Measurements from ENCODE around the gene MYH9.

DNA sequence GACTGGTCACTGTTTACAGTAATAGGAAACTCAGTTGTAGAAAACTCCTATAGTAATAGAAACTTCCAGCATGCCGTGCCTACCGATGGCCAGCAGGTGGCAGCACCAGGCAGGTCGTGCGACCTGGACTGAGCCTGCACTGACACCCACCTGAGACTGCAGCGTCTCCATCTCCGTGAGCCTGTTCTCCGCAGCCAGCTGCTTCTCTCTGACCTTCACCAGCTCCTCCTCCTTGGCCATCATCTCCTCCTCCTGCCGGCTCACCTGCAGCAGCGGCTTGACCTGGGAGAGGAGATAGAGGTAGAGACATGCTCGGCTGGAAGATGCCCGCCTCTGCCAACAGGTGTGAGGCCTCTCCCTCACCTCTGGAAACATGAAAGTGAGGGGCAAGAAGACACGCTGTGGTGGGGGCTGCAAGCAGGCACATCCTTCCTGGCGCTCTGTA is 86.4 kb downstream of the MYH9 start:
- TF ChIP-seq, protein P1, sequence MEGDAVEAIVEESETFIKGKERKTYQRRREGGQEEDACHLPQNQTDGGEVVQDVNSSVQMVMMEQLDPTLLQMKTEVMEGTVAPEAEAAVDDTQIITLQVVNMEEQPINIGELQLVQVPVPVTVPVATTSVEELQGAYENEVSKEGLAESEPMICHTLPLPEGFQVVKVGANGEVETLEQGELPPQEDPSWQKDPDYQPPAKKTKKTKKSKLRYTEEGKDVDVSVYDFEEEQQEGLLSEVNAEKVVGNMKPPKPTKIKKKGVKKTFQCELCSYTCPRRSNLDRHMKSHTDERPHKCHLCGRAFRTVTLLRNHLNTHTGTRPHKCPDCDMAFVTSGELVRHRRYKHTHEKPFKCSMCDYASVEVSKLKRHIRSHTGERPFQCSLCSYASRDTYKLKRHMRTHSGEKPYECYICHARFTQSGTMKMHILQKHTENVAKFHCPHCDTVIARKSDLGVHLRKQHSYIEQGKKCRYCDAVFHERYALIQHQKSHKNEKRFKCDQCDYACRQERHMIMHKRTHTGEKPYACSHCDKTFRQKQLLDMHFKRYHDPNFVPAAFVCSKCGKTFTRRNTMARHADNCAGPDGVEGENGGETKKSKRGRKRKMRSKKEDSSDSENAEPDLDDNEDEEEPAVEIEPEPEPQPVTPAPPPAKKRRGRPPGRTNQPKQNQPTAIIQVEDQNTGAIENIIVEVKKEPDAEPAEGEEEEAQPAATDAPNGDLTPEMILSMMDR (conservative IDR thresholded peaks at IDR 0.05; ENCODE audit: low read length), result peak; percentile 98
- no peak for TF ChIP-seq EZH2phosphoT487 (IDR thresholded peaks at IDR 0.05; ENCODE audit: borderline replicate concordance, low read depth, low read length)
